Left ventricle myocardium inferior (tissue), 1 donor: Measurements from ENCODE around the gene SPCS2. TPM values are rescaled to one million over a fixed set of nuclear protein-coding genes. Genes with fewer than 3 reads are reported as not detected.
"Not testable (repeated sequence)": the region's sequence is repeated elsewhere in the genome, so short reads cannot be mapped to it uniquely, and the experiment has no call there.

Source experiments
- DNase-seq: peaks from one replicate; pipeline ENCODE4 v3.0.0-alpha.2; 2020
- H3K27ac ChIP-seq: fragments of 200-600 bp; replicated peaks from 2 replicates; pipeline ENCODE4 v1.8.0; 2021
- H3K27me3 ChIP-seq: fragments of 200-600 bp; 2 replicates; pipeline ENCODE4 v1.8.0; 2021; ENCODE audit warnings: low read depth
- H3K36me3 ChIP-seq: fragments of 200-600 bp; 2 replicates; pipeline ENCODE4 v1.8.0; 2021
- H3K4me1 ChIP-seq: fragments of 200-600 bp; 2 replicates; pipeline ENCODE4 v1.8.0; 2021
- H3K4me3 ChIP-seq: fragments of 200-600 bp; 2 replicates; pipeline ENCODE4 v1.8.0; 2021; ENCODE audit warnings: mild to moderate bottlenecking, moderate library complexity
- H3K9me3 ChIP-seq: fragments of 200-600 bp; replicated peaks from 2 replicates; pipeline ENCODE4 v1.8.0; 2021
- intact Hi-C: fragments of 100-400 bp; cut with micrococcal nuclease; formaldehyde crosslinking; loops from one replicate; pipeline ENCODE4 v1.11.0; 2022
- total RNA-seq: library from RNA; stranded (reverse); fragmentation: NEBNext Ultra II Directional; extraction: Animal tissue kit (Norgen Biotek cat#: 25700); gene quantifications from one replicate; pipeline ENCODE4 v1.2.1, GENCODE V29; 2021
- TF ChIP-seq, protein P1 (sequence below): fragments of 200-600 bp; IDR thresholded peaks from 2 replicates; pipeline ENCODE4 v1.8.0; 2021; ENCODE audit warnings: antibody characterized with exemption, mild to moderate bottlenecking, borderline replicate concordance
- donor health status: DM: no; HTN: yes; CAD: no; lungs with severe emphysema.

SPCS2 gene
- total RNA-seq, 1 donor from 2014 or later, result 103 TPM

- Histone ChIP-seq H3K36me3 (peaks cover 17% of the 10 kb centered on the region), H3K4me3 (no peak overlapping the region), H3K4me1 (peaks cover 20% of the 10 kb centered on the region), H3K9me3 (peaks cover 4% of the 10 kb centered on the region), H3K27ac (peak overlapping the region; percentile 65), H3K27me3 (no peaks in the 10 kb centered on the region)
- TF ChIP-seq, protein P1, sequence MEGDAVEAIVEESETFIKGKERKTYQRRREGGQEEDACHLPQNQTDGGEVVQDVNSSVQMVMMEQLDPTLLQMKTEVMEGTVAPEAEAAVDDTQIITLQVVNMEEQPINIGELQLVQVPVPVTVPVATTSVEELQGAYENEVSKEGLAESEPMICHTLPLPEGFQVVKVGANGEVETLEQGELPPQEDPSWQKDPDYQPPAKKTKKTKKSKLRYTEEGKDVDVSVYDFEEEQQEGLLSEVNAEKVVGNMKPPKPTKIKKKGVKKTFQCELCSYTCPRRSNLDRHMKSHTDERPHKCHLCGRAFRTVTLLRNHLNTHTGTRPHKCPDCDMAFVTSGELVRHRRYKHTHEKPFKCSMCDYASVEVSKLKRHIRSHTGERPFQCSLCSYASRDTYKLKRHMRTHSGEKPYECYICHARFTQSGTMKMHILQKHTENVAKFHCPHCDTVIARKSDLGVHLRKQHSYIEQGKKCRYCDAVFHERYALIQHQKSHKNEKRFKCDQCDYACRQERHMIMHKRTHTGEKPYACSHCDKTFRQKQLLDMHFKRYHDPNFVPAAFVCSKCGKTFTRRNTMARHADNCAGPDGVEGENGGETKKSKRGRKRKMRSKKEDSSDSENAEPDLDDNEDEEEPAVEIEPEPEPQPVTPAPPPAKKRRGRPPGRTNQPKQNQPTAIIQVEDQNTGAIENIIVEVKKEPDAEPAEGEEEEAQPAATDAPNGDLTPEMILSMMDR, result no peak
- DNase-seq, result no peak
- intact Hi-C loops, result no loop called here
Measured at GRCh38 chr11:75014129-75014528, 65.1 kb downstream of the SPCS2 start.

DNA sequence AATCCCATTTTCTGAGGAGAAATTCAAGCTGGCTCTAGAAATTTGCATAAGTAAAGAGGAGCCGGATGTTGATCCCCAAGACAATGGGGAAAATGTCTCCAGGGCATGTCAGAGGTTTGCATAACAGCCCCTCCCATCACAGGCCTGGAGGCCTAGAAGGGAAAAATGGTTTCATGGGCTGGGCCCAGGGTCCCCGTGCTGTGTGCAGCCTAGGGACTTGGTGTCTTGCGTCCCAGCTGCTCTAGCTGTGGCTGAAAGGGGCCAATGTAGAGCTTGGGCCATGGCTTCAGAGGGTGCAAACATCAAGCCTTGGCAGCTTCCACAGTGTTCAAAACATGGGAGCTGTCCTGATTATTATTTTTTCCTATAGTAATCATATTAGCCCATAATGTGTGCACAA is 70.1 kb downstream of the SPCS2 start:
- intact Hi-C loops, H3K36me3 ChIP-seq, DNase-seq, H3K9me3 ChIP-seq, H3K4me3 ChIP-seq, H3K27me3 ChIP-seq, H3K27ac ChIP-seq: not testable (repeated sequence)
- peaks cover 21% of the 10 kb centered on the region for H3K4me1 ChIP-seq

- not testable (repeated sequence) for DNase-seq, H3K9me3 ChIP-seq, H3K4me3 ChIP-seq, H3K27ac ChIP-seq, H3K36me3 ChIP-seq, H3K27me3 ChIP-seq
- peaks cover 17% of the 10 kb centered on the region for H3K4me1 ChIP-seq
- intact Hi-C loops, result loop anchor here (10.0 kb wide), 1 partner anchor 224 kb away; the partner anchor contains the start of gene TPBGL
Measured at GRCh38 chr11:75020328-75020727, 71.3 kb downstream of the SPCS2 start.

DNA sequence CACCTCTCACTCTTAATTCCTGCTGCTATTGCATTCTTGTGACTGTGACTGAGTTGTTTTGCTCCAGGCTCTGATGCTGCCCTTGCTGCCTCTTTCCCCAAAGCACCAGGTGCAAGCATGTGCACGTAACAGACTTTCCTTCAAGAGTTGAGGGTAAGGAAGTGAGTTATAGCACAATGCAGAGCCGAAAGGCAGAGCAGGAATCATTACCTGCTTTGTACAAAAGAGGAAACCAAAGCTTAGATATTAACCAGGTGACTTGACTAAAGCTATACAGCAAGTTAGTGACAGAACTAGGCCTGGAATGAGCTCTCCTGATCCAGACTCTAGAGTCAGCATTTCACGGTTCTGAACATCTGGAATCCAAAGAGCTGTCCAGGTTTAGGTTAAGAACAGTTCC is 73.2 kb downstream of the SPCS2 start:
- Histone ChIP-seq H3K27ac (peak overlapping the region; percentile 49), H3K27me3 (no peaks in the 10 kb centered on the region), H3K9me3 (peaks cover 8% of the 10 kb centered on the region), H3K4me3 (no peak overlapping the region), H3K4me1 (peaks cover 17% of the 10 kb centered on the region), H3K36me3 (no peaks in the 10 kb centered on the region)
- intact Hi-C loops, result loop anchor here (10.0 kb wide), 1 partner anchor 223 kb away; the partner anchor contains the start of gene TPBGL
- no peak for DNase-seq
- TF ChIP-seq, protein P1, result no peak

GRCh38 chr11:75022759-75023396 is 73.8 kb downstream of the SPCS2 start:
- peaks cover 17% of the 10 kb centered on the region for H3K4me1 ChIP-seq
- DNase-seq, result peak; percentile 77
- no peak overlapping the region for H3K4me3 ChIP-seq
- no peaks in the 10 kb centered on the region for H3K36me3 ChIP-seq
- peak overlapping the region; percentile 49 for H3K27ac ChIP-seq
- TF ChIP-seq, protein P1, result peak; percentile 96
- H3K9me3 ChIP-seq, result peaks cover 8% of the 10 kb centered on the region
- H3K27me3 ChIP-seq, result no peaks in the 10 kb centered on the region
- intact Hi-C loops, result loop anchor here (10.0 kb wide), 1 partner anchor 222 kb away; the partner anchor contains the start of gene TPBGL

GRCh38 chr11:75023446-75024067 is 74.5 kb downstream of the SPCS2 start:
- intact Hi-C loops, result loop anchor here (10.0 kb wide), 1 partner anchor 221 kb away; the partner anchor contains the start of gene TPBGL
- H3K27ac ChIP-seq, result peak overlapping the region; percentile 49

More at GRCh38 chr11:75023446-75024067, 74.5 kb downstream of the SPCS2 start:
- DNase-seq, result no peak
- Histone ChIP-seq H3K36me3 (no peaks in the 10 kb centered on the region), H3K4me3 (no peak overlapping the region), H3K9me3 (peaks cover 8% of the 10 kb centered on the region), H3K4me1 (peaks cover 17% of the 10 kb centered on the region), H3K27me3 (no peaks in the 10 kb centered on the region)
- TF ChIP-seq, protein P1, result no peak
